IMR-90 (cell line): ENCODE measurements around the gene CROCC. TPM values are rescaled to one million over a fixed set of nuclear protein-coding genes. Genes with fewer than 3 reads are reported as not detected.

Experiments used
- ATAC-seq: fragments of 200-7000 bp; cut with Tn5 transposase; 2 replicates; pipeline ENCODE4 v1.9.1; 2020; ENCODE audit warnings: low read depth, mild to moderate bottlenecking, moderate library complexity
- BruUV-seq: library from RNA; stranded (reverse); fragments of 400-500 nt; replicated peaks from 2 replicates; lab custom pipeline; 2021; lab: Mats Ljungman, UMichigan
- CTCF ChIA-PET: fragments of 300-600 bp; formaldehyde crosslinking; extraction: SDS; loops from one replicate; lab custom pipeline; 2021; ENCODE audit warnings: antibody characterized with exemption; lab: Yijun Ruan, JAX
- POLR2A ChIA-PET: fragments of 300-600 bp; sonication (Branson Sonifier 250); formaldehyde crosslinking; loops from one replicate; lab custom pipeline; 2022; ENCODE audit warnings: antibody characterized with exemption; ENCODE audit not compliant: unreplicated experiment; lab: Charles Lee
- DNase-seq: peaks from one replicate; pipeline ENCODE4 v3.0.0; 2013
- H2AFZ ChIP-seq: replicated peaks from 2 replicates; pipeline ENCODE3; 2013; ENCODE audit warnings: low read length, mild to moderate bottlenecking; ENCODE audit not compliant: poor library complexity
- H2AK5ac ChIP-seq: 2 replicates; pipeline ENCODE4 v1.6.1; 2013; ENCODE audit warnings: low read depth, low read length, inconsistent platforms
- H2AK9ac ChIP-seq: replicated peaks from 2 replicates; pipeline ENCODE3; 2013; ENCODE audit warnings: mild to moderate bottlenecking, low read depth, low read length, moderate library complexity; ENCODE audit not compliant: poor library complexity
- H2BK120ac ChIP-seq: 2 replicates; pipeline ENCODE4 v1.6.1; 2013; ENCODE audit warnings: low read depth, low read length, inconsistent platforms
- H2BK15ac ChIP-seq: 3 replicates; pipeline ENCODE4 v1.6.1; 2013; ENCODE audit warnings: low read depth, low read length, inconsistent platforms
- H2BK20ac ChIP-seq: 2 replicates; pipeline ENCODE4 v1.6.1; 2013; ENCODE audit warnings: low read depth, mild to moderate bottlenecking, inconsistent platforms, low read length, moderate library complexity
- H2BK5ac ChIP-seq: 2 replicates; pipeline ENCODE4 v1.6.1; 2013; ENCODE audit warnings: mild to moderate bottlenecking, low read depth, low read length, inconsistent platforms; ENCODE audit not compliant: poor library complexity, severe bottlenecking
- H3K14ac ChIP-seq: replicated peaks from 2 replicates; pipeline ENCODE4 v1.6.1; 2013; ENCODE audit warnings: low read depth, low read length, inconsistent platforms
- H3K18ac ChIP-seq: 2 replicates; pipeline ENCODE4 v1.6.1; 2013; ENCODE audit warnings: low read depth, low read length, control low read depth
- H3K23ac ChIP-seq: 2 replicates; pipeline ENCODE4 v1.6.1; 2013; ENCODE audit warnings: low read depth, low read length, inconsistent platforms
- H3K27ac ChIP-seq: 2 replicates; pipeline ENCODE4 v1.5.1; 2013; ENCODE audit warnings: mild to moderate bottlenecking, control low read depth, low read length; ENCODE audit not compliant: insufficient read depth
- H3K27me3 ChIP-seq: 2 replicates; pipeline ENCODE4 v1.6.1; 2013; ENCODE audit warnings: low read length; ENCODE audit not compliant: control insufficient read depth, insufficient read depth
- H3K36me3 ChIP-seq: 2 replicates; pipeline ENCODE4 v1.6.1; 2013; ENCODE audit warnings: low read length, mixed read lengths; ENCODE audit not compliant: control insufficient read depth, insufficient read depth
- H3K4ac ChIP-seq: 2 replicates; pipeline ENCODE4 v1.6.1; 2013; ENCODE audit warnings: low read depth, low read length, inconsistent platforms
- H3K4me1 ChIP-seq: 2 replicates; pipeline ENCODE4 v1.6.1; 2013; ENCODE audit warnings: low read length, mixed read lengths; ENCODE audit not compliant: control insufficient read depth, insufficient read depth
- H3K4me2 ChIP-seq: 2 replicates; pipeline ENCODE4 v1.6.1; 2013; ENCODE audit warnings: low read depth, mild to moderate bottlenecking, control low read depth, low read length, moderate library complexity
- H3K4me3 ChIP-seq: 2 replicates; pipeline ENCODE4 v1.5.1; 2013; ENCODE audit warnings: low read depth, mild to moderate bottlenecking, control low read depth, low read length, moderate library complexity; ENCODE audit not compliant: insufficient read depth
- H3K56ac ChIP-seq: 2 replicates; pipeline ENCODE4 v1.6.1; 2013; ENCODE audit warnings: low read length, inconsistent platforms; ENCODE audit not compliant: insufficient read depth; ENCODE audit errors: extremely low read depth
- H3K79me1 ChIP-seq, 2 experiments: 2 replicates each; pipeline ENCODE4 v1.6.1; 2013; ENCODE audit warnings: low read length in 2 of 2, inconsistent platforms in 1 of 2, low read depth in 1 of 2
- H3K9ac ChIP-seq: 2 replicates; pipeline ENCODE4 v1.6.1; 2013; ENCODE audit warnings: low read depth, low read length, control low read depth
- H3K9me1 ChIP-seq: 2 replicates; pipeline ENCODE4 v1.6.1; 2013; ENCODE audit warnings: low read length, inconsistent platforms; ENCODE audit not compliant: insufficient read depth
- H3K9me3 ChIP-seq: 2 replicates; pipeline ENCODE4 v1.6.1; 2013; ENCODE audit warnings: low read length; ENCODE audit not compliant: control insufficient read depth, insufficient read depth
- H4K20me1 ChIP-seq: 2 replicates; pipeline ENCODE4 v1.6.1; 2013; ENCODE audit warnings: low read length, inconsistent platforms; ENCODE audit not compliant: insufficient read depth
- H4K5ac ChIP-seq: 2 replicates; pipeline ENCODE4 v1.6.1; 2013; ENCODE audit warnings: mild to moderate bottlenecking, low read depth, low read length, control low read depth
- H4K8ac ChIP-seq, 2 experiments: 2 replicates each; pipeline ENCODE4 v1.6.1; 2013; ENCODE audit warnings: low read depth in 2 of 2, low read length in 2 of 2, control low read depth in 1 of 2, inconsistent platforms in 1 of 2
- H4K91ac ChIP-seq: 2 replicates; pipeline ENCODE4 v1.6.1; 2013; ENCODE audit warnings: low read depth, low read length, inconsistent platforms; ENCODE audit not compliant: insufficient read depth
- BHLHE40 ChIP-seq: fragments of 150-350 bp; IDR thresholded peaks from 2 replicates; pipeline ENCODE4 v1.6.1; 2016; ENCODE audit warnings: mild to moderate bottlenecking, low read depth, low read length
- CEBPB ChIP-seq: IDR thresholded peaks from 2 replicates; pipeline ENCODE4 v1.6.1; 2012; ENCODE audit warnings: low read depth, low read length, improper control_type of control experiment
- CHD1 ChIP-seq: IDR thresholded peaks from 2 replicates; pipeline ENCODE4 v1.6.1; 2012; ENCODE audit warnings: low read depth, low read length, improper control_type of control experiment
- ELK1 ChIP-seq: fragments of 150-350 bp; IDR thresholded peaks from 2 replicates; pipeline ENCODE4 v1.6.1; 2016; ENCODE audit warnings: low read depth, mild to moderate bottlenecking, low read length, moderate library complexity, borderline replicate concordance
- FOS ChIP-seq: fragments of 150-350 bp; IDR thresholded peaks from 2 replicates; pipeline ENCODE4 v1.6.1; 2016; ENCODE audit warnings: low read depth, low read length
- MAFK ChIP-seq: IDR thresholded peaks from 2 replicates; pipeline ENCODE4 v1.6.1; 2012; ENCODE audit warnings: low read depth, low read length, improper control_type of control experiment
- MAZ ChIP-seq: IDR thresholded peaks from 2 replicates; pipeline ENCODE4 v1.6.1; 2012; ENCODE audit warnings: low read depth, mild to moderate bottlenecking, low read length, improper control_type of control experiment, moderate library complexity, borderline replicate concordance
- MXI1 ChIP-seq: IDR thresholded peaks from 2 replicates; pipeline ENCODE4 v1.6.1; 2012; ENCODE audit warnings: low read depth, mild to moderate bottlenecking, low read length, moderate library complexity, borderline replicate concordance
- NFE2L2 ChIP-seq: fragments of 150-350 bp; IDR thresholded peaks from 2 replicates; pipeline ENCODE4 v1.6.1; 2016; ENCODE audit warnings: low read depth, mild to moderate bottlenecking, low read length
- POLR2A ChIP-seq: IDR thresholded peaks from 2 replicates; pipeline ENCODE4 v1.6.1; 2012; ENCODE audit warnings: mild to moderate bottlenecking, low read depth, low read length
- RAD21 ChIP-seq: IDR thresholded peaks from 2 replicates; pipeline ENCODE4 v1.6.1; 2012; ENCODE audit warnings: low read length, improper control_type of control experiment
- RCOR1 ChIP-seq: IDR thresholded peaks from 2 replicates; pipeline ENCODE4 v1.6.1; 2012; ENCODE audit warnings: mild to moderate bottlenecking, low read length, improper control_type of control experiment; ENCODE audit not compliant: insufficient replicate concordance
- RFX5 ChIP-seq: IDR thresholded peaks from 2 replicates; pipeline ENCODE4 v1.8.0; 2012; ENCODE audit warnings: low read depth, mild to moderate bottlenecking, low read length, moderate library complexity
- SMC3 ChIP-seq: fragments of 150-350 bp; IDR thresholded peaks from 2 replicates; pipeline ENCODE4 v1.6.1; 2016; ENCODE audit warnings: low read depth, mild to moderate bottlenecking, antibody characterized with exemption, low read length, moderate library complexity
- USF2 ChIP-seq: fragments of 150-350 bp; IDR thresholded peaks from 2 replicates; pipeline ENCODE4 v1.6.1; 2017; ENCODE audit warnings: mild to moderate bottlenecking, antibody characterized with exemption, low read length, low read depth
- WGBS, 2 experiments: methylation state at CpG; one replicate each; pipeline versions ENCODE4 v1.1.5 to v1.1.7; 2013; ENCODE audit warnings: missing lambda C conversion rate in 2 of 2; ENCODE audit not compliant: insufficient read length in 1 of 2; ENCODE audit errors: extremely low coverage in 2 of 2; 5-methylcytosine and 5-hydroxymethylcytosine counted together
- dilution Hi-C: fragments of 300-500 bp; cut with HindIII; formaldehyde crosslinking; loops from one replicate; pipeline ENCODE4 v1.14.3; 2018; ENCODE audit warnings: low sequenced_read_pairs; ENCODE audit not compliant: unreplicated experiment
- in situ Hi-C: fragments of 300-500 bp; cut with MboI; formaldehyde crosslinking; loops from 3 replicates; pipeline ENCODE4 v1.14.3; 2019; ENCODE audit warnings: low sequenced_read_pairs, inconsistent platforms, mixed read lengths
- intact Hi-C: fragments of 100-400 bp; cut with micrococcal nuclease; formaldehyde crosslinking; loops from 2 replicates; pipeline ENCODE4 v1.10.0; 2022
- polyA plus RNA-seq, 3 experiments: library from polyadenylated mRNA; depleted of rRNA; stranded (reverse); fragments of >200 nt; gene quantifications; 2 replicates each; pipeline ENCODE4 v1.2.3, GENCODE V29; 2012; ENCODE audit warnings: low replicate concordance in 1 of 3
- total RNA-seq: library from RNA; depleted of rRNA; stranded (reverse); fragments of >200 nt; gene quantifications from 2 replicates; pipeline ENCODE4 v1.2.3, GENCODE V29; 2012
- TF ChIP-seq, protein P1 (sequence below): conservative IDR thresholded peaks from 2 replicates; pipeline ENCODE4 v1.5.1; 2012; ENCODE audit warnings: mild to moderate bottlenecking, low read depth, low read length, improper control_type of control experiment

The CROCC gene
- total and polyA plus RNA-seq, 2 of the 4 experiments (the other 2 are of a cell fraction) = 7.5 to 13.7 TPM

- BruUV-seq = no TSS peak
- no peak overlapping the region for H3K4ac ChIP-seq
- dilution Hi-C loops (no loop called here), intact Hi-C loops (no loop called here), in situ Hi-C loops (no loop called here)
- H4K8ac ChIP-seq = no peak overlapping the region
- H3K9ac ChIP-seq = no peak overlapping the region
- no peak overlapping the region for H3K14ac ChIP-seq
- no peak overlapping the region for H2BK5ac ChIP-seq
- CTCF ChIA-PET = no interaction called here
- H3K79me1 ChIP-seq = no peaks in the 10 kb centered on the region
- no peak overlapping the region for H2AK9ac ChIP-seq
- H3K9me3 ChIP-seq = no peaks in the 10 kb centered on the region
- no peak overlapping the region for H2BK120ac ChIP-seq
- no peak overlapping the region for H2BK15ac ChIP-seq
- no peaks in the 10 kb centered on the region for H3K4me1 ChIP-seq
- H4K5ac ChIP-seq = no peak overlapping the region
- H3K9me1 ChIP-seq = no peaks in the 10 kb centered on the region
- ATAC-seq (no peak), DNase-seq (no peak)
- H3K4me2 ChIP-seq = no peak overlapping the region
- H3K27ac ChIP-seq = no peak overlapping the region
- peaks cover 50% of the 10 kb centered on the region for H3K27me3 ChIP-seq
- H4K20me1 ChIP-seq = no peaks in the 10 kb centered on the region
- POLR2A ChIA-PET = no interaction called here
- H3K18ac ChIP-seq = no peak overlapping the region
- 20% methylated on average over 1 of the region's 4 CpGs; no CpG with 5 or more reads in 1 of the 2 experiments for WGBS, 2 experiments
- no peaks in the 10 kb centered on the region for H3K36me3 ChIP-seq
- no peak overlapping the region for H4K91ac ChIP-seq
- no peak overlapping the region for H3K4me3 ChIP-seq
- no peak overlapping the region for H2AK5ac ChIP-seq
- no peak overlapping the region for H3K56ac ChIP-seq
- no peak overlapping the region for H2AFZ ChIP-seq
- no peak overlapping the region for H3K23ac ChIP-seq
- no peak overlapping the region for H2BK20ac ChIP-seq
- TF ChIP-seq RCOR1 = no peak
- no peak for TF ChIP-seq MAFK
- no peak for TF ChIP-seq RAD21
- TF ChIP-seq USF2 = no peak
- TF ChIP-seq FOS = no peak
- no peak for TF ChIP-seq ELK1
- TF ChIP-seq CHD1 = no peak
- TF ChIP-seq POLR2A = no peak
- no peak for TF ChIP-seq SMC3
- no peak for TF ChIP-seq NFE2L2
- no peak for TF ChIP-seq BHLHE40
- no peak for TF ChIP-seq CEBPB
- TF ChIP-seq, protein P1, sequence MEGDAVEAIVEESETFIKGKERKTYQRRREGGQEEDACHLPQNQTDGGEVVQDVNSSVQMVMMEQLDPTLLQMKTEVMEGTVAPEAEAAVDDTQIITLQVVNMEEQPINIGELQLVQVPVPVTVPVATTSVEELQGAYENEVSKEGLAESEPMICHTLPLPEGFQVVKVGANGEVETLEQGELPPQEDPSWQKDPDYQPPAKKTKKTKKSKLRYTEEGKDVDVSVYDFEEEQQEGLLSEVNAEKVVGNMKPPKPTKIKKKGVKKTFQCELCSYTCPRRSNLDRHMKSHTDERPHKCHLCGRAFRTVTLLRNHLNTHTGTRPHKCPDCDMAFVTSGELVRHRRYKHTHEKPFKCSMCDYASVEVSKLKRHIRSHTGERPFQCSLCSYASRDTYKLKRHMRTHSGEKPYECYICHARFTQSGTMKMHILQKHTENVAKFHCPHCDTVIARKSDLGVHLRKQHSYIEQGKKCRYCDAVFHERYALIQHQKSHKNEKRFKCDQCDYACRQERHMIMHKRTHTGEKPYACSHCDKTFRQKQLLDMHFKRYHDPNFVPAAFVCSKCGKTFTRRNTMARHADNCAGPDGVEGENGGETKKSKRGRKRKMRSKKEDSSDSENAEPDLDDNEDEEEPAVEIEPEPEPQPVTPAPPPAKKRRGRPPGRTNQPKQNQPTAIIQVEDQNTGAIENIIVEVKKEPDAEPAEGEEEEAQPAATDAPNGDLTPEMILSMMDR = no peak
- no peak for TF ChIP-seq MAZ
- no peak for TF ChIP-seq MXI1
- TF ChIP-seq RFX5 = no peak
These were observed 38.7 kb upstream of the CROCC start for GRCh38 chr1:16882986-16883385.
